ENCODE results near the gene COL5A1.
"Not testable (repeated sequence)": the region's sequence is repeated elsewhere in the genome, so short reads cannot be mapped to it uniquely, and the experiment has no call there.

COL5A1 gene

GRCh38 chr9:134693641-134694367 lies 52.2 kb downstream of the COL5A1 start:
- no peak for DNase-seq

GRCh38 chr9:134694368-134694665 lies 52.7 kb downstream of the COL5A1 start:
- no peak for DNase-seq

GRCh38 chr9:134694714-134695113 lies 53.1 kb downstream of the COL5A1 start:
- DNase-seq, result no peak

- no peak for DNase-seq
Observed at GRCh38 chr9:134695144-134695543, 53.5 kb downstream of the COL5A1 start.

GRCh38 chr9:134696433-134696832 lies 54.8 kb downstream of the COL5A1 start:
- no peak for DNase-seq

- DNase-seq, result no peak
Observed at GRCh38 chr9:134698111-134698510, 56.5 kb downstream of the COL5A1 start.

GRCh38 chr9:134698587-134699342 lies 57.2 kb downstream of the COL5A1 start:
- DNase-seq, result no peak

GRCh38 chr9:134699343-134699740 lies 57.7 kb downstream of the COL5A1 start:
- no peak for DNase-seq

GRCh38 chr9:134700636-134701350 lies 59.2 kb downstream of the COL5A1 start:
- no peak for DNase-seq

GRCh38 chr9:134701581-134702259 lies 60.1 kb downstream of the COL5A1 start:
- DNase-seq, result no peak

- no peak for DNase-seq
Observed at GRCh38 chr9:134702291-134702690, 60.7 kb downstream of the COL5A1 start.

- not testable (repeated sequence) for DNase-seq
Observed at GRCh38 chr9:134703730-134704114, 62.1 kb downstream of the COL5A1 start.

GRCh38 chr9:134704498-134704897 lies 62.9 kb downstream of the COL5A1 start:
- DNase-seq, result no peak

GRCh38 chr9:134705786-134706185 lies 64.2 kb downstream of the COL5A1 start:
- DNase-seq, result no peak

GRCh38 chr9:134706522-134706921 lies 64.9 kb downstream of the COL5A1 start:
- DNase-seq, result no peak

GRCh38 chr9:134707031-134707680 lies 65.6 kb downstream of the COL5A1 start:
- no peak for DNase-seq

GRCh38 chr9:134707731-134708671 lies 66.4 kb downstream of the COL5A1 start:
- DNase-seq, result no peak

- DNase-seq, result no peak
Observed at GRCh38 chr9:134708672-134709038, 67.1 kb downstream of the COL5A1 start.

GRCh38 chr9:134709512-134710270 lies 68.1 kb downstream of the COL5A1 start:
- DNase-seq, result no peak

- DNase-seq, result no peak
Observed at GRCh38 chr9:134710271-134710540, 68.6 kb downstream of the COL5A1 start.

- DNase-seq, result no peak
Observed at GRCh38 chr9:134710901-134711300, 69.3 kb downstream of the COL5A1 start.
